ENCODE measurements around the gene HUS1.
"Not testable (repeated sequence)": the region's sequence is repeated elsewhere in the genome, so short reads cannot be mapped to it uniquely, and the experiment has no call there.

Gene HUS1

DNA sequence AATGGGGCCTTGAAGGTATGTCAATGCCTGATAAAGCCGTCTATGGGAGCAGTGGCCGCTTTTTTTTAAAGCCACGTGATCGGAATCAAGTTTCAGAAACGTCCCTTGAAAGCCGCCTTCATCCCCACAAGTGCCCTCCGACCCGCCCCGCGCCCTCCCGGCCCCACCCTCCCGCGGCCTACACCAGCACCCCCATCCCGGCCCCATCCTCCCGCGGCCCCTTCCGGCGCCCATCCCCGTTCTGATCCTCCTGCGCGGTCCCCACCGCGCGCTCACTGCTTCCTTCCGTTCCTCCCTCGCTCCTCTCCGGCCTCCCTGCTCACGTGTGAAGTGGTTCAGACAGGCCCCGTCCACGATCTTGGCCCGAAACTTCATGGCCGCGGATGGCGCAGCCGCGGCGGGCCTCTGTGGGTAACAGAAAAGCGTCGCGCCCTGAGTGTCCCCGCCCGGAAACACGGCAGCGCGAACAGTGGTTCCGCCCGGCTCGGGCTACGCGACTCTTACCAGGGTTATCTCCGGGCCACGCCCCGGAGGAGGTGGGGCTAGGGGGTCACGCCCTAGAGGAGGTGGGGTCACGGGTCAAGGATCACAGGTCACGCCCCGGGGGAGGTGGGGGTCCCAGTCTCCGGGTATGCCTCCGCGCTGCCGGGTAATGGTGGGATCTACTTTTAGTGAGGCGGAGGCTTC is at the start of gene HUS1:
TSS of gene HUS1 (minus strand) at position 471 of the 687 bp plus-strand sequence. CDS start at position 375, 96 bp downstream.
- DNase-seq, result peak; percentile 94

DNA sequence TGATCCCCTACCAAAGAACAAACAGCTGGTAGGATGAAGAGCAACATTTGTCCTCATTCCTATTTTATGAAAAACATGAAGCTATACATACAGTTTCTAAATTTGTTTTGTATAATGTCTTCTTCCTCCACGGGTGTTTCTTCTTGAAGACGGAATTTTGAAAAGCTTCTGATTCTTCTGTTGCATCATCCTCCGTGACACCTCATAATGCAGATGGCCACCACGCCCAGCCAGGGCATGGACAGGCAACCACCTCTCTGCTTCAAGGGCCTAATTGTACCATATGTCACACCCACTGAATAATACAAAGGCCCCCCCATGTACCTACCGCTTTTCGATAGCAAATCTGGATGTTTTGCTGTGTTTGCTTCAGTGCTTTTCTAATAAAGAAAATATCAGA is 49.5 kb upstream of the HUS1 start, which contains the start of gene SUN3:
TSS of gene SUN3 (minus strand) at position 170 of the 400 bp plus-strand sequence. CDS start at position 1, 169 bp downstream.
- DNase-seq, result no peak

DNA sequence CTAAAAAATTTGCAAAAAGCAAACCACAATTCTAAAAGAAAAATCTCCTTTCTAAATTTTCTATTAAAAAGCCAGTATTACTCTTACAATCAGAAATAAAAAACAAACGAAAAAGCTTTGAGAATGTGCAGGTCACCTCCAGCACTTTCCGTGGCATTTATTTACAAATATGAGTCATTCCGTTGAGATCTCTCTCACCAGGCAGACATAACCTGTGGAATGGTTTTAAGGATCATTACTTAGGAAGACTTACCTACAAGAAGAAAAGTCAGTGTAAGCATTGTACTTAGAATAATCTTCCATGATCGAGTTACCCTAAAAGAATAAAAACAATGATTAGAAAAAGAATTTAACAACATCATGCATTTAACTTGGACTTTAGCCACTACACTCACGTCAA is 46.2 kb upstream of the HUS1 start:
- DNase-seq, result no peak

DNA sequence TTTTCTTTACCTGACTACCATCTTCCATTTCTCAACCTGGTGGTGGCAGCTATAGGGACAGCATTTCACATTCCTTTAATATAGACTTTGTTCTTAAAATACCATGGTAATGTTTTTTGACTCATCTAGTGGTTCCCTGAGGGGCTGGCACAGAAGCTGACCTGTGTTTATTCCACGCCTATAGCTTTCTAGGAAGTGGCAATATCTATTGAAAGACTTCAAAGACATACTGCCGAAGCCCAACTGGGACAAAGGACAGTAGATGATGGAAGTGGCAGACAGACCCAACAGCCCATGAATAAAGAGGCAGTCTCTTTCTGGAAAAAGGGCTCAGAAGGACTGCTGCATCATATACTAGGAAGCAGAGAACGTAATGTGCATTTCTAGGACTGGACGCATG is 38.3 kb upstream of the HUS1 start:
- no peak for DNase-seq

DNA sequence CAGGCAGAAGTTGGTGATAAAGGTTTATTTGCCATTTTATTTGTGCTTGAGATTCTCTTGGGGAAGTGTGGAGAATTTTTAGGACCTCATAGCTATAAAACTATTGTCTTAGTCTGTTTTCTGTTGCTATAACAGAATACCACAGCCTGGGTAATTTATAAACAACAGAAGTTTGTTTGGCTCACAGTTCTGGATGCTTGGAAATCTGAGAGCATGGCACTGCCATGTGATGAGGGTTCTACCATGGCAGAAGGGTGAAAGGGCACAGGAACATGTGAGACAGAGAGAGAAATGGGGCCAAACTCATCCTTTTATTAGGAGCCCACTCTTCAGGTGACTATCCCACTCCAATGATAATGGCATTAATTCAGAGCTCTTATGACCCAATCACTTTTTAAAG is 37.2 kb upstream of the HUS1 start:
- DNase-seq, result no peak

DNA sequence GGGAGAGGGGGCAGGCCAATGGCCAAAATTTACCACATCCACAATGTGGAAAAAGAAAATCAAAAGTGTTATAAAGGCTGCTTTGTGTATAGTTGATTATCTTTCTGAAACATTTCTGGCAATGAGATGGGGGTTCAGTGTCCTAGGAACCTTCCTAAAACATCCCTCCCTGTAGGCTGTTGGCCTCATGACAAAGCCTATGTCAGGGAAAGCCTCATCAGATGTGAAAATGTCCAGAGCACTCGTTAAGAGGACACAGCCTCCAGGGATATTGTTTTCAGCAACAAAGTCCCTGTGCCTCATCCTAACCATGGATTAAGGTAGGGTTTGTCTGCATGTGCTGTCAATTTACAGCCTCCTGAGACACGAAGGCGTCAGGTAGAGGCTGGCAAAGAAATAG is 32.5 kb upstream of the HUS1 start:
- no peak for DNase-seq

DNA sequence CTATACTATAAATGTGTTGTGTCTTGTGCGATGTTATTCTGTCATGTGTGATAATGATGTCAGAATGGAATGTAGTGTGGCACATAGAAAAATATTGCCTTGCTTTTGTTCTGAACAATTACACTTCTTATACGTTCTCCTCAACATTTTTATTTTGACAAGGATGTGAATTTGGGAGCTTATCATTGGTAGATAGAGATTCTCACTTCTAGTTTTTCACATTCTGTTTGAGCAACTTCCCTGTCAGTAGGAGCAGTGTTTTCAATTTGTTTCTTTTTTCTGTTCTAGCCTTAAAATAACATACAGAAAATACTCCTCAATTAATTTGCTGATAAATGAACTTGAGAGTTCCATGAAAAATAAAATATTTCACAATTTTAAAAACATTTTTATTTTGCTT is 31.9 kb upstream of the HUS1 start:
- no peak for DNase-seq

DNA sequence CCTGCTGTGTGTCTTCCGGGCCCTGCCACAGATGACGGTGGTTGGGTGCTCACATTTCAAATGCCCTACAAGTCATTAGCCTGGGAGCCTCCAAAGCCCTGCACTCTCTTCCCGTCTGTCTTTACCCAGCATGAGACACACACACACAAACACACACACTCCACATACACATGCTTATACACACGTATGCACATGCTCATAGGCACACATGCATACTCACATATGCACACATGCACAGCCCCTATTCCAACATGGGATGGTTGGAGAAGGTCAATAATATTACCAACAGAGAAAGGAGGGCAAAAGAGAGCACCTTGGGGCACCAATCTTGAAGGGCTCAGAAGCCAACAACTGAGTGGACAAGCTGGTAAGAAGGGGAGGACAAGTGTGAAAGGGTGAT is 30.5 kb upstream of the HUS1 start:
- DNase-seq, result no peak

DNA sequence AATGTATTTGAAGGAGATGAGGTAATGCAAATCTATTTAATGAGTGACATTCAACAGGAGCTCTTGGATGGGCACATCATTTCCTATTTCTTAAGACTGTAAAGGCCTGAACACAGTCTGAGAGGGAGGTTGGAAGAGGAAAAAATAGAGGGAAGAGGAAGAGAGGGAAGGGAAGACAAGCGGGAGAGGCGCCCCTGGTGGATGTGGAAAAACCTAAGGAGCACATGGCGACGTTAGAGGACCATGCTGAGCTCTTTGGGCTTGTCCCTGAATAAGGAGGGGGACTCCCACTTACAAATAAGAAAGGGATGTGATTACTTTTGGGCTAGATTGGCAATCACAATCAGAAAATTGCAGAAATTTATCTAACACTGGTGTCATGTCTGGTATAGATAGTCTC is 29.8 kb upstream of the HUS1 start:
- no peak for DNase-seq

DNA sequence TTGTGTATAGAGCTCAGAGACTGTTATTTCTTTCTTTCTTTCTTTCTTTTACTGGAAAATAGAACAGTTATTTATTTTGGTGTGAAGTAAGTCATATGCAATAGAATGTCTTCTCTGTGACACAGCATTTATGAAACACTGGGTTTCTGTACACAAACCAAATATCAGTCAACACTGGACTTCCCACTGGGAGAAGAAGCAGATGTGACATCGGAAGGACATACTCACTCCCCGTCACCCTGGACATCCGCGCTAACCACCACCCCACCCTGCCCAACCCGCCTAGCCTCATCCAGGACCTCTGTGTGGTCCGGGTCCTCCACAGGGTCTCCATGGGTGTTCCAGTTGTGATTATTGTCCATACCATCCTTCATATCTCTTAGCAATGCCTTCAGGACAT is 27.5 kb upstream of the HUS1 start:
- DNase-seq, result no peak

DNA sequence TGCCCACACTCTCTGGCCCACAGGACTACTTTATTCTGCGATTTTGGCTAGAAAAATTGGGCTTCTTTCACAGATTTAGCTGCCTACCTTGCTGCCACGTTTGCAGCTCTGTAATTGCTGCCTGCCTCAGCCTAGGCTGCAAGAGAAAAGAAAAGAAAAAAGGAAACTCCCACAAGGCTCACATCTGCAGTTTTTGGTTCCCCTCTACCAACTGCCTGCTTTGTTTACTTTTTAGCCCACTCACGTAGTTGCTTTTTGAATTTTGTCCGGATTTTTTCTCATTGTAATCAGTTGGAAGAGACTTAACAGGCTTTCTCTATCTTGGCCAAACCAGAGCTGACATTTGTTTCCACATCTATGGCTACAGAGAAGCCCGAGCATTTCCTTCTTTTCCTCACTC is 25.2 kb upstream of the HUS1 start:
- DNase-seq, result no peak

DNA sequence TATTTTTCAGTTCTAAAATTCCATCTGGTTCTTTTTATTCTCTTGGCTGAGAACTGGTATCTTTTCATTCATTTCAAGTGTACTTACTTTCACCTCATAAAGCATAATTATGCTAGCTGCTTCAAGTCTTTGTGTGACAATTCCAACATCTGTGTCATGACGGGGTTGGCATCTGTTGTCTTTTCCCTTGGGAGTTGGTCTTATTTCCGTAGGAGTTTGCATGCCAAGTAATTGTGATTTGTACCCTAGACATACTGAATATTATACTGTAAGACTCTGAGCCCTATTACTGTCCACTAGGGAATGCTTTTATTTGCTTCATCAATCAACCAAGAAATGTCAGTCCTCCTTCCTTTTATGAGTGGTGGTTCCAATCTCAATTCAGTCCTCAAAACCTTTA is 24.6 kb upstream of the HUS1 start:
- DNase-seq, result peak; percentile 33

DNA sequence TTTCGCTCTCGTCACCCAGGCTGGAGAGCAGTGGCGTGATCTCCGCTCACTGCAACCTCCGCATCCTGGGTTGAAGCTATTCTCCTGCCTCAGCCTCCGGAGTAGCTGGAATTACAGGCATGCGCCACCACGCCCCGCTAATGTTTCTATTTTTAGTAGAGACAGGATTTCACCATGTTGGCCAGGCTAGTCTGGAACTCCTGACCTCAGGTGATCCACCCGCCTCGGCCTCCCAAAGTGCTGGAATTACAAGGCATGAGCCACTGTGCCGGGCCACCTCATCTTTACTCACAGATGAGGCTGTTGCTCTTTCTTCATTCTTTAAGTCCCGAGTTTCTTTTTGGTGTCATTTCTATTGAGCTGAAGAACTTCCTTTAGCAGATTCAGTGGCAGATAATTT is 20.7 kb upstream of the HUS1 start:
- DNase-seq, result not testable (repeated sequence)

DNA sequence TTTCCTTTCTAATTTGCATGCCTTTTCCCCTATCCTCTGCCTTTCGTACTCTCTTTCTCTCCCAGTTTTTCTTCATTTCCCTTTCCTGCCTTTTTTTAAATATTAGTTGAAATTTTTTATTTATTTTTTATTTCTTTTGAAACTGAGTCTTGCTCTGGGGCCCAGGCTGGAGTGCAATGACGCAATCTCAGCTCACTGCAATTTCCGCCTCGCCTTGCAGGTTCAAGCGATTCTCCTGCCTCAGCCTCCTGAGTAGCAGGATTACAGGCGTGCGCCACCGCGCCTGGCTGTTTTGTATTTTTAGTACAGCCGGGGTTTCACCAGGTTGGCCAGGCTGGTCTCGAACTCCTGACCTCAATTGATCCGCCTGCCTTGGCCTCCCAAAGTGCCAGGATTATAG is 20.0 kb upstream of the HUS1 start:
- DNase-seq, result no peak

DNA sequence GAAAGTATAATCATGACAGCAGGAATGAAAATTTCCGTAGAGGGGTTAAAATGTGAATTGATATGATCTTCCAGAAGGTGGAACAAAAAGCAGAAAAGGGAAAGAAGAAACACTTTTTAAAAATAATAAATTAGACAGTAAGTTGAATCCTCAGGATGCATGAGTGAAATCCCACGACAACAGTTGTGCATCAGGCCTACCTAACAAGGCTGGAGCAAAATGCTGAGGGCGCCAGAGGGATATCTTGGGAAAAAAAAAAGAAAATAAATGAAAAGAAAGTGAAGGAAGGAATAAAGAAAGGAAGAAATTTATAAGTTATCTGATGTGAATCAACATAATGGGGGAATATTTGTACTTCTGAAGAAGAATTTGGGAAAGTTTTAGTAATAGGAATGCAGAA is 13.0 kb upstream of the HUS1 start:
- no peak for DNase-seq

DNA sequence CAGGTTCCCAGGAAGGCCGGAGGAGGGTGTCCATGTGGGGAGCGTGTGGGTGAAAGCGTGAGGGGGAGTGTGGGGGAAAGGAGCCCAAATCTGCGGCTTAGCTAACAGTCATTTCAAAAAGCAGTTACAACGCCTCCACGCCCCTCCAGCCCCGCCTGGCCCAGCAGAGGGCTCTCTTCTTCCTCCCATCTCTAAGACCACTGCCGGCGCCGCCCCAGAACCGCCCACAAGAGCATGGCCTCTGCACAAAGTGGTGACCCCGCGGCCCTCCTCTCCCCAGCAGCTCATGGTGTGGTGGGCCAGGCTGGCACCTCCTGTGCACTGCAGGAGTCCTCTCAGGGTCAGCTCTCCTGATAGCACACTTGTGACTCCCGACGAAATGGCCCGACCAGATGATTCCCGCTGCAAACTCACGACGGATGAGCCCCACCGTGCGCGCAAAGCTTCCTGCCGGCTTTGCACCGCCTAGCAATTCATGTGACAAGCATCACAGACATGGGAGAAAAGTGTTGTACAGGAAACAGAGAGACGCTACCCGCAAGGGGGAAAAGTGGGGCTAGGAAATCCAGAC is 12.4 kb upstream of the HUS1 start:
- DNase-seq, result peak; percentile 64

DNA sequence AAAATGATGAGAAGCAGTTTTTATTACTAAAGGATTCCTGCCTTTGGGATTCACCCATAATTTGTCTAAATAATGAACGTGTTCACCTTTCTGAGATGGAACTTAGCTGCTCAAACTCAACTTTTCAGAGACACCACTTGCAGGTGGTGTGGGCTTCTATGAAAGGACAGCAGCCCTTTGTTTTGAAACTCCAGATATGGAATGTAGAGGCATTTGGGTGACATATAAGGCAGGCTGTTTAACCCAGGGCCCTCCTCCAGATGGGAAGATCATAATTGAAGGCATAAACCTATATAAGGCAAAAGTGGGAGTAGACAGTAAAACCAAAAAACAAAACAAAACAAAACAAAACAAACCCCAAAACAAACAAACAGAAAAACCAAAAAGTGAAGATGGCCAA is 11.9 kb upstream of the HUS1 start:
- no peak for DNase-seq

DNA sequence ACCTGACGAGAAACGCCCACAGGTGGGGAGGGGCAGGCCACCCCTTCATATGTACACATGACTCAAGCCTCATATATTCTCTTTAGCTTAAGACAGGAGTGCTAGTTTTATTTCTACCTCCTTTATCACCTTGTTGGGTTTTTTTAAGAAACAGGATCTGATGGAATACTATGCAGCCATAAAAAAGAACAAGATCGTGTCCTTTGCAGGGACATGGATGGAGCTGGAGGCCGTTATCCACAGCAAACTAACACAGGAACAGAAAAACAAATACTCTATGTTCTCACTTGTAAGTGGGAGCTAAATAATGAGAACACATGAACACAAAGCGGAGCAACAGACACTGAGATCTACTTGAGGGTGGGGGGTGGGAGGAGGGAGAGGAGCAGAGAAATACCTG is 11.2 kb upstream of the HUS1 start:
- no peak for DNase-seq

DNA sequence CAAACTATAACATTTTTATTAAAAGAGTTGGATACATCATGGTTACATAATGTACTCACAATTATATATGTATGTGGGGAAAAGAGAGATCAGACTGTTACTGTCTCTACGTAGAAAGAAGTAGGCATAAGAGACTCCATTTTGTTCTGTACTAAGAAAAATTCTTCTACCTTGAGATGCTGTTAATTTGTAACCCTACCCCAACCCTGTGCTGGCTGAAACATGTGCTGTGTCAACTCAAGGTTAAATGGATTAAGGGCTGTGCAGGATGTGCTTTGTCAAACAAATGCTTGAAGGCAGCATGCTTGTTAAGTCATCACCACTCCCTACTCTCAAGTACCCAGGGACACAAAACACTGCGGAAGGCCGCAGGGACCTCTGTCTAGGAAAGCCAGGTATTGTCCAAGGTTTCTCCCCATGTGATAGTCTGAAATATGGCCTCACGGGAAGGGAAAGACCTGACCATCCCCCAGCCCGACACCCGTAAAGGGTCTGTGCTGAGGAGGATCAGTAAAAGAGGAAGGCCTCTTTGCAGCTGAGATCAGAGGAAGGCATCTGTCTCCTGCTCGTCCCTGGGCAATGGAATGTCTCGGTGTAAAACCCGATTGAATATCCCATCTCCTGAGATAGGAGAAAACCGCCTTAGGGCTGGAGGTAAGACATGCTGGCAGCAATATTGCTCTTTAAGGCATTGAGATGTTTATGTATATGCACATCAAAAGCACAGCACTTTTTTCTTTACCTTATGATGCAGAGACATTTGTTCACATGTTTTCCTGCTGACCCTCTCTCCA is 10.4 kb upstream of the HUS1 start:
- not testable (repeated sequence) for DNase-seq

DNA sequence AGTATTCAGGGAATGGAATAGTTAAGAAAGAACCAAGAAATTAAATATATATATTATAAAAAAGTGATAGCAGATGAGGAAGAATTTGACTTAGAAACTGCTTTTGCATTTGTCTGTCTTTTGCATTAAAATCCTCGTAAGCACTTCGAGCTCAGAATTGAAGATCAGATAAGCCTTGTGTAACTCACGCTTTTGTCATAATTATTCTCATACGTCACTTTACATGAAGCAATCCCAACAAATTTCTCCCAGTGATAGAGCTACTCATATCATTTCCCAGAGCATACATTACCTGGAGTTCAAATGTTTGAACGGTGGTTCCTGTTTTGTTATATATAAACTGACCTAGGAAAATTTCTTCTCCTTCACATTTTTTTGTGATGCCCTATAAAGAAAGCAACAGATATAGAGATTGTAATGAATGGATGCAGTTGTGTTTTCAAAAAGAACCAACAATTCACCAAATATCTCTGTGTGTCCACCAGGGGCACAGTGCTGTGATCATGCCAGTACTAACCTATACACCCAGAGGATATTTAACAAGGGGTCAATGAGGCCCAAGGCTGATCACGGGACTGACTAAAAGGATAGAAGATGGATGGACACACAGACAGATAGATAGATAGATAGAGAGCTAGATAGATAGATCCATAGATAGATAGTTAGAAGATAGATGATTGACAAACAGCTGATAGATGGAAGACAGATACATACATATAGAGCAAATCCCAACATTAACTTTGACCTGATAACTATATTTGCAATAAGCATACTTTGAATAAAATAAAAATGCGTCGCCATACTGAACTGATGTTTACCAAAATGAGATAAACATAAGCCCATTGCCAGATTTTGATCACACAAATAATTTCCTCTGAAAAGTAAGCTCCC is 9.3 kb upstream of the HUS1 start:
- no peak for DNase-seq

DNA sequence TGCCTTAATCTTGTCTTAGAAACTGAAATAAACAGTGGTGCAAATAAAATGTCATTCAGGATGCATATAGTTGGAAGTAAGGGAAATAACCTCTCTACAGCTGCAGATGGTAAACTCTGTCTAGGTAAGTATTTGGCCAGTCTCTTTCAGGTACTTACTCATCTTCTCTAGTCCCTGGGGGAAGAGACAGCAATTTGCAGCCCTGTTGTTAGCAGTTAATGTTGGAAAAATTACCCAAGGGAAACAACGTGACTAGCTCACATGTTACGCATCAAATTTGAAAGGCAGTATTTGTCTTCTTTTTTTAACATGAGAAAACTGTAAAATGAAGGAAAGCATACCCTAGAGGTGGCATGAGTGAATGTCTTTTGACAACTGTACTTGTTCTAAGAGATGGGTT is 3.2 kb upstream of the HUS1 start:
- no peak for DNase-seq

DNA sequence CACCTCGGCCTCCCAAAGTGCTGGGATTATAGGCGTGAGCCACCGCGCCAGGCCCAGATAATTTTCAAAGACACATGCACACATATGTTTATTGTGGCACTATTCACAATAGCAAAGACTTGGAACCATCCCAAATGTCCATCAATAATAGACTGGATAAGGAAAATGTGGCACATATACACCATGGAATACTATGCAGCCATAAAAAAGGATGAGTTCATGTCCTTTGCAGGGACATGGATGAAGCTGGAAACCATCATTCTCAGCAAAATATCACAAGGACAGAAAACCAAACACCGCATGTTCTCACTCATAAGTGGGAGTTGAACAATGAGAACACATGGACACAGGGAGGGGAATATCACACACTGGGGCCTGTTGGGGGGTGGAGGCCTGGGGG is 1.2 kb upstream of the HUS1 start:
- not testable (repeated sequence) for DNase-seq

DNA sequence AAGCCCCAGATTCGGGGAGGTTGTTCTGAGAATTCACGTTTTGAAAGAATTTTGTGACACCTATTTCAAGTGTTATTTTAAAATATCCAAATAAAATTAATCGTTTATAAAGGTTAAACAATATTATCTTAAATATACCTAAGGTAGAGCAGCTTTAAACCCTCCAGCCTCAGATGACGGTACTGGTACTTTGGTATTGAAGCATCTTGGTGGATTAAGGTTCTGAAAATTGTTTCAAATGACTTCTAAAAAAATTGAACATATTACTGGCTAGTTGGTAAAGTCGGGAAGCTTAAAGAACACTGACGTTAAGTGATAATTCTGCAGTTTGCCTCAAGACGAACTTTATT is 392 bp upstream of the HUS1 start:
- no peak for DNase-seq
